GM15510 (cell line): ENCODE measurements around the gene FUNDC2.
A peak's percentile ranks its signal among the peaks of the same experiment; 100 is the strongest.

ENCODE experiments used
- POLR2A ChIP-seq: IDR thresholded peaks from 3 replicates; pipeline ENCODE4 v1.6.1; 2011; ENCODE audit warnings: borderline replicate concordance; ENCODE audit not compliant: insufficient read length; ENCODE audit errors: extremely low read depth

FUNDC2 gene

GRCh38 chrX:155026727-155027508 lies at the start of gene FUNDC2:
TSS of gene FUNDC2 (plus strand) at chrX:155026844. CDS start at chrX:155026939, 95 bp downstream.
- TF ChIP-seq POLR2A: peak; percentile 64

- no peak for TF ChIP-seq POLR2A
Observed at GRCh38 chrX:154979629-154980028, 47.0 kb upstream of the FUNDC2 start.

GRCh38 chrX:154980330-154981115 lies 46.1 kb upstream of the FUNDC2 start:
- TF ChIP-seq POLR2A: no peak

GRCh38 chrX:154981116-154981411 lies 45.6 kb upstream of the FUNDC2 start:
- no peak for TF ChIP-seq POLR2A

- no peak for TF ChIP-seq POLR2A
Observed at GRCh38 chrX:154986826-154987575, 39.6 kb upstream of the FUNDC2 start.

- no peak for TF ChIP-seq POLR2A
Observed at GRCh38 chrX:154987940-154988339, 38.7 kb upstream of the FUNDC2 start.

- no peak for TF ChIP-seq POLR2A
Observed at GRCh38 chrX:154988719-154989118, 37.9 kb upstream of the FUNDC2 start.

GRCh38 chrX:154990496-154990895 lies 36.1 kb upstream of the FUNDC2 start:
- TF ChIP-seq POLR2A: no peak

- no peak for TF ChIP-seq POLR2A
Observed at GRCh38 chrX:154991039-154991438, 35.6 kb upstream of the FUNDC2 start.

GRCh38 chrX:154991476-154991875 lies 35.2 kb upstream of the FUNDC2 start:
- no peak for TF ChIP-seq POLR2A

GRCh38 chrX:154998204-154998880 lies 28.3 kb upstream of the FUNDC2 start:
- no peak for TF ChIP-seq POLR2A

GRCh38 chrX:155000841-155001240 lies 25.8 kb upstream of the FUNDC2 start:
- no peak for TF ChIP-seq POLR2A

GRCh38 chrX:155001873-155002272 lies 24.8 kb upstream of the FUNDC2 start:
- no peak for TF ChIP-seq POLR2A

GRCh38 chrX:155005190-155005589 lies 21.5 kb upstream of the FUNDC2 start:
- no peak for TF ChIP-seq POLR2A

GRCh38 chrX:155009994-155010472 lies 16.6 kb upstream of the FUNDC2 start:
- TF ChIP-seq POLR2A: no peak

- no peak for TF ChIP-seq POLR2A
Observed at GRCh38 chrX:155020591-155020990, 6.1 kb upstream of the FUNDC2 start.

GRCh38 chrX:155022585-155022984 lies 4.1 kb upstream of the FUNDC2 start, which contains the start of gene F8:
TSS of gene F8 (minus strand) at chrX:155022723. CDS start at chrX:155022552, 171 bp downstream.
- no peak for TF ChIP-seq POLR2A
